ENCODE measurements around the gene DTD1.

DTD1 gene

DNA sequence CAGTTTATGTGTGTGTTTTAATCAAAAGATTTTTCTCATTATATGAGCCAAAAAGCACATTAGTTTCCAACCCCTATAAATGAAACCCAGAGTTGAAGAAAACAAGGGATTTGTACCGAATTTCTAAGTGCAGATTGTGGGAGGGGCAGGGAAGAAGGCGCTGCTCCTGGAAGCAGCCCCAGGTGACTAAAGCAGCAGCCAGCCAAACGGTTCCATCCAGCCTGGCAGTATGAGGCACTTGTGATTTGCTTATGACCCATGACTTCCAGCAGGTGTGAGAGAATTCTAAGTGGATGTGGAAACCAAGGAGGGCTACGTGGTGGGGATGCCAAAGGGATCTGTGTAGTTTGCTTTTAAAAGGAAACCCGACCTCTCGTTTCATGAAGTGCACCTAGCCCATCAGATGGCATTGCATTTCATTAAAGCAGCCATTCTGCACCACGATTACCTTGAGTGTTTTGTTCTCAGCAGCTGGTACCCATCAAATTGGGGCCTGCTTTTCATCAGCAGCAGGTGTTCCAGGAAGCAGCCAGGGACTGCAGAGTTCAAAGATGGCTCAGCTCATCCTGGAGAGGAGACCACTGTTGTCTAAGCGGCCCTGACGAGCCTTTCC lies 79.1 kb downstream of the DTD1 start:
- no peak for DNase-seq

DNA sequence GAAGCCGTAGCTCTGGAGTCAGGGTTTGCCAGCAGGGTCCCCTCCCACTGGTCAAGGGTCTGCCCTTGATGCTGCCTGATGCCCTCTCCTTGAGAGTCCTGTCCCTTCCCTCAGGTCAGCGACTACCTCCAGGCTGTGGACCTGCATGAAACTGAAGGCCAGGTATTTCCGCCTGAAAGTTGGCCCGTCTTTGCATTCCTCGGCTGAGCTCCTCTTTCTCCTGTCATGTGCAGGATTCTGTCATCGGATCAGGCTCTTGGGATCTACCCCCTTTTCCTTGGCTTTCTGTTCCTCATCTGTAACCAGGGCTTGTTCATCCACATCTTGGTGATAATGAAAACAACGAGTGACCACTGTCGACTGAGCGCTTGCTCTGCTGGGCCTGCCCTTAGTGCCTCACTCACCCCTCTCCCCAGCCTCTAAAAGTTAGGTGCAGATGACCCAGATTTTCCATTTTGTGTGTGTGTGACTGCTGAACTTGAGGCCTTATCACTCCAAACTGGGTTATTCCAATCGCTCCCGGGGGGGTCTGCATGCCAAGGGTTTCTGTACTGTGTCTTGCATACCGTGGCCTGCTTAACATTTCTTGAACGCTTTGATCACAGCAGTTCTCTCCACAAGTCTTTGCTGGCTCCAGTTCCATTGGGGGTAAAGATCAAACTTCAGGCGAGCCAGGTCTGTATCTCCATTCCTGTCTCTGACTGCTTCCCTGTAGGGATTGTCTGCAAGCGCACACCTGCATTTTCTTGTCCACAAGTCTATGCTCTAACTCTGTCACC lies 81.6 kb downstream of the DTD1 start:
- DNase-seq, result no peak

DNA sequence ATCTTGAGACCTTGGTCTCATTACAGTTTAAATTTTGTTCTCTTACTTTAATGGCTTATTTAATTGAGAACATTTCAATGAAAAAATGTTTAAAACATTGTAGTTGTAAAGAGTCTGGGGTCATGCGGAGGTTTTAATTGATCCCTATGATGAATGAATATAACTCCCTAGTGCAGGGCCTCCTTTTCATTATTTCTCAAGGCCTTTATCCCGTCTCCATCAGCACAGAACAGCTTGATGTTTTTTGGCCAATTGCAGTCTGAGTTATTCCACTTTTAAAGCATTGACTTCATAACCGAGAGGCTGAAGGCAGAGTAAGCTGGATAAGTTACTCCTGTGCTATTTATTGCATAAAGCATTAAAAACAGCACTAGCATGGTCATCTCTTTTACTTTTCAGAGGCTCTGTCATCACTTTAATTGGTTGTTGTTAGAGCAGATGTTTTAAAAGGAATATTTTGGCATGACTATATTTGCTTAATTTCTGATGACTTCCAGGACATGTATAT lies 83.4 kb downstream of the DTD1 start:
- DNase-seq, result no peak

DNA sequence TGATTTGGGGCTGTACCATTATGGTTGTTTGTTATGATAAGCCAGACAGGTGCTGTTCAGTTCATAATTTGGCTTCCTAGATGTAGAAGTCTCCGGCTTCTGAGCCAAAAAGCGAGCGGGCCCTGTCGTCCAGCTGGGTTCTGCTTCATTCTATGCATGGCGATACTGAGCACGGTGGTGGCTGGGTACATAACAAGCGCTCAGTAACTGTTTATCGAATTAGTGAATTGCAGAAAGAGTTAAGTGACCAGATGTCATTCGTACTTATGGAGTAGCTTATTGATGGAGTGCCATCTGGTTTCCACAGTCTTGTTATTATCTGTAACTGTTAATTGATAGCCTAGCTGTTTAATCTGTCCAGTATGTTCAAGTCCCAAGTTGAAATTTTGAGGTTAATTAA lies 85.0 kb downstream of the DTD1 start:
- DNase-seq, result no peak

DNA sequence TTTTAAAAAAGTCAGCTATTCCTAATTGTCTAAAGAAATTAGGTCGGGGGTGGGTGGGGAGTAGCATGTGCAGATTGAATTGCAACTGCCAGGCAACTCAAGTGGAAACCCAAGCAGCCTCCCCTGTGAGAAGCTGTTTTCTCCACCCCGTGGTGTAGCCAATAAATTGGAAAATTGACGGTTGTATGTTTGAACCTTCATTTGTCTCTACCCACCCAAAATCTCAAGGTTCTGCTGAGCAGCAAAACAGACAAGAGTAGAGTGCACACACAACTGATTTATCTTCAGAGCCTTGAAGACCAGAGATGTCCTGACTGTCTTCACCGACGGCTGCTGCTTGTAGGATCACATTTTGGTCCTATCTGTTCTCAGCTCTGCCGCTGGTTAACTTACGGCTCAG lies 88.5 kb downstream of the DTD1 start:
- no peak for DNase-seq

DNA sequence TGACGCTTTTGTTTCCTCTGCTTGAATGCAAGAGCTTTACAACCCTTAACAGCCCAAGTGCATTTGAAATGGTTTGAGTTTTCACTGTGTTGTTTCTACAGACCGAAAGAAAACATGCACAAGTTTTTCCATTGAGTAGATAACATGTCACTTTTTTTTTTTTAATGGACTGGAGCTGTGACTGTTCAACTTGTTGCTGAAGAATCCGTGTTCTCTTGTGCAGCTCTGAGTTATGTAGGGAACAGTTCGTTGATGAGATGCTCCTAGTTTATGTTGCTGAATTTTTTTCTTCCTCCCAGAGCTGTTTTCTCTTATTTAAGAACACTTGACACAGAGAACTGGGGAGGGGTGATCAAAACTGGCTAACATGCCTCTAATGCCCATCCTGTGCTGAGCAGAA lies 89.3 kb downstream of the DTD1 start:
- DNase-seq, result no peak

DNA sequence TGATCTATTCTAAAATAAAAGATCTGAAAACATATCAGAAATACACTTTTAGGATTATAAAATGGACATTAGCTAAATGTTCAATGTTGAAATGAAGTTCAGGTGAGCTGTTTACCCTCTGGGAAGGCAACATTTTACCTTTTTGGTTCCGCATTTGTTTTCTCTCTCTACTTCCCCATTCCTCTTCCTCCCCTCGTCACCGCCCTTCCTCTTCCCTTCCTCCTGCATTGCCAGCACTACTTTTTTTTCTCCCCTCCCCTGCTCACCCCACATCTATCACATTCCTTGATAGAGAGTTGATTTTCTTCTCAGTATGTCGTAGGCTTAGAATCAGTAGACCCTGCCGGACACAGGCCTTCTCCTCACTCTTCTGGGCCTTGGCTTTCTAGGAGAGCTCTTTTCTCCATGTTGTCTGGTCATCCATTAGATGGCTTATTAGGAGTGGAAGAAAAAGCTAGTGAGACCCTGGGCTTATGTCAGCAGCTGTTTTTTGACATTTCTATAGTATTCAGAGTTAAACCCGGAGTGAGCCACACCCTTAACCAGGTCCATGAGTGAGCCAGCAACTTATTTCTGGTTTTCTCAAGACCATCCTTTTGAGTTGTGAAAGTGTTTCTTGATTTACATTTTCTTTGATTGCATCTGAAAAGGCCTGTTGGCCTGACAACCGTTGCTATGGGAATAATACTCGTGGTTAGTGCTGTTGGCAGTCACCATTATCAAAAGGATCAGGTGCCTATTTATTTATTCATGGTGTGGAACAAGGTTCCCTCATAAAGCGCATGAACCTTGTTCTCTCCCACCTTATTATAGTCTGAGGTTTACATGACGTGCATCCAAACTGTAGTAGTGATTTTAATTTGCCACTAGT lies 90.9 kb downstream of the DTD1 start:
- DNase-seq, result no peak

DNA sequence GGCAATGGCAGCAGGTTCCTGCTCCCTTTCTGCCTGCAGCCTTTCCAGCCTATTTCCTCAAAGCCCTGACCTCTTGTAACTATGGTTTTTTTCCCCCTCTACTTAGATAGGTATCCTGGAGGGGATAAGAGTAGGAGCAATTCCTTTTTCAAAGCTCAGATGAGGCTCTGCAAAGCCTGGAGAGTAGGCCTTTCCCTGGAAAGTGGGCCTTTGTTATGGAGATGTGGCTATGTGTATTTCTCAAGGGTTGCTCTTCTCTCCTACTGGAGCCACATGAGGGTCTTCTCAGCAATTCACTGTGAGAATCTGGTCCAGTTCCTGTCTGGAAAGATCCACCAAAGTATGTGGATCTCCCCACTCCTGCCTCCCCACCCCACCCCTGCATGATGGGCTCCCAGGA lies 96.0 kb downstream of the DTD1 start:
- no peak for DNase-seq

DNA sequence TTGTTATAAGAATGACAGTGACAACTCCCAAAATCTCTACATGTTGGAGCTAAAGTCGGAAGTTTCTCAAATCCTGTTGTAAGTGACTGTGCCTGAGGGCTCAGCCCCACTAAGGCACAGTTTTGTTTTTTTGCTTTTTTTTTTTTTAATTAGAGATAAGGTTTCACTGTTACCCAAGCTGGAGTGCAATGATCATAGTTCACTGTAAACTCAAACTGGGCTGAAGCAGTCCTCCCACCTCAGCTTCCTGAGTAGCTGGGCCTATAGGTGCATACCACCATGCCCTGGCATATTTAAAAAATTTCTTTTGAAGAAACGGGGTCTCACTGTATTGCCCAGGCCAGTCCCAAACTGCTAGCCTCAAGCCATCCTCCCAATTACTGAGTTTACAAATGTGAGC lies 96.9 kb downstream of the DTD1 start:
- no peak for DNase-seq

DNA sequence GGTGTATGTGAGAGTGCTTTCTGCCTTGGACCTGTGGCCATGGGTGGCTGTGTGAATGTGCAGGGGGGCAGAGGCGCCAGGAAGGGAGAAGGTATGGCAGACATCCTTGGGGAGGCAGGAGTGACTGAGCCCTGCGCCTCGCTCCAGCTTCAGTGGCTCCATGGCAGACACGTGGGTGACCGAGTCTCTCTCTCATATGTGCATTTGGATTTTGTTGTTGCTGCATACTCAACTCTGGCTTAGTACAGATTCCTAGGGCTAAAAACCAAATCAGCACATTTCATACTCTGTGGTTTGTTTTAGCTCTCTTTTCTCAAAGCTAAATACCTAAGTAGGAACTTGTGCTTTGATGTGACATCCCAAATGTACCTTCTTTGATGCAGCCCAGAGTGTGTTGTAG lies 97.6 kb downstream of the DTD1 start:
- no peak for DNase-seq

DNA sequence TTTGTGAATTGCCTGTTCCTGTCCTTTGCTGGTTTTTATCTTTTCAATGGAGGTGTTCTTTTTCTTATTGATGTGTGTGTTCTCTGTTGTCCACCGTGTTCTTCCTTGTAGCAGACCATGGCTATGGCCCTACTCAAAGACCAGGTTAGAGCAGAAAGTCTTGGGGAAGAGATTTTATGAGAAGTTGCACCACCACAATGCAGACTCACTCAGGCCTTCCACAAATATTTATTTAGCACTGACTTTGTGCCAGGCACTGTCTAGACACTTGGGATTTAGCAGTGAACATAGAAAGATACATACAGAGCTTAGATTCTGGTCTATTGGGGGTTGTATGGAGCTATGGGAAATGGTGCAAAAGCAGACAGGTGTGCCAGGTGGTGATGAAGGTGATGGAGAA lies 98.8 kb downstream of the DTD1 start:
- no peak for DNase-seq

DNA sequence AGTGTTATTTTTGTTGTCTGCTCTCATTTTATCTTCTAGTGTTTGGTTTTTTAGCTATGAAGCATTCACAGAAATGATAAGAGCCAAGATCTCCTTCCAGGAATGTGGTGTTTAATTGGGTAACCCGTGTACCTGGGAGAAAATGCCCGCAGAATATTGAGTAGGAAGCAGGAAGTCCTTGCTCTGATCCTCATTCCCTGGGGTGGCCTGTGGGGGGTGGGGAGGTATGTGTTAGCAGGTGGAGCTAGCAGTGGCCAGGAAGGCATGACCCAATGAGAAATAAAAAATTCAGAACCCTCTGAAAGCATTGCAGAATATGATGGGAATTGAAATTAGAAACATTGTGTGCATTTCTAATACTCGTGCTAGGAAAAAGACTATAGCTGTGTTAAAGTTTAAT lies 100.8 kb downstream of the DTD1 start:
- no peak for DNase-seq

DNA sequence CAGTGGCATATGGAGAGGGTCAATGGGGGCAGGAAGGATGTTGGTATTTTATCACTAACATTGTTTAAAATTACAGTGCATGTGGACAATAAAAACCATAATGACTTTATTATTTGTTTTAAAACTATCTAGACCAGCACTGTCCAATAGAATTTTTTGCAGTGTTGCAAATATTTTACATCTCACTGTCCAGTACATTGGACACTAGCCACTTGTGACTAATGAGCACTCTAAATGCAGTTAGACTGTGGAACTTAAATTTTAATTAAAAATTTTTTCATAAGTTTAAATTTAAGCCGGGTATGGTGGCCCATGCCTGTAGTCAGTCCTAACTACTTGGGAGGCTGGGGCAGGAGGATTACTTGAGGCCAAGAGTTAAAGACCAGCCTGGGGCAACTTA lies 101.7 kb downstream of the DTD1 start:
- DNase-seq, result no peak

DNA sequence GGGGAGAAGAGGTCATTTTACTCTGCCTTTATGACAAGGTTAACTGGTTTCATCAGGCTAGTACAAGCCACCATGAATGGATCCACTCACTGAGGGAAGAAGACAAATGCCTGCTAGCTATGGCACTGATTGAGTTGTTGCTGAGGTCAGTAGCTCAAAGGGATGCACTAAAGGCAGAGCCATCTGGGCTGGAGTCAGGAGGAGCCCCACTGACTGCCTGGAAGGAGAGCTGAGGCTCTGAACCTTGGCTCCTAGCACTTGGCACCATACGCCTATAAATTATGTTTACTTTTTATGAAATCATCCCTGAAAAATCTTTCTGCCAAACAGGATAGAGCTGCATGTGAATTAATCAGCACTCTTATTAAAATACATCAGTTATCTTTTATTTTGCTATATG lies 104.6 kb downstream of the DTD1 start:
- DNase-seq, result no peak

DNA sequence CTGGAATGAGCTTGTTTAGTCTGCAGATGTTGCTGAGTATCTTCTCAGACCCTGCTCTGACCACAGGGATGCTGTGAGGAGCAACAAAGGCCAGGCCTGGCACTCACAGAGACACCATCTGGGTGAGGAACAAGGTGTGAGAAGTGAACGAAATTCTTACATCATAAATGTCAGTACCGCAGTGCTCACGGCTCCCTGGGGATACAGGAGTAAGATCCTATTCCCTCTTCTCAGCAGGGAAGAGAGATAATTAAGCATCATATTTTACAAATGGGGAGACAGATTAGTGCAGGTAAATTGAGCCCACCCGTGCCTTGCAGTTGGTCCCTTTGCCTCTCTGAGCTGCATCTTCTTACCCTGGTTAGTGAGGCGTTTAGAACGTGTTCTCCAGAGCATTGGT lies 106.2 kb downstream of the DTD1 start:
- DNase-seq, result no peak

DNA sequence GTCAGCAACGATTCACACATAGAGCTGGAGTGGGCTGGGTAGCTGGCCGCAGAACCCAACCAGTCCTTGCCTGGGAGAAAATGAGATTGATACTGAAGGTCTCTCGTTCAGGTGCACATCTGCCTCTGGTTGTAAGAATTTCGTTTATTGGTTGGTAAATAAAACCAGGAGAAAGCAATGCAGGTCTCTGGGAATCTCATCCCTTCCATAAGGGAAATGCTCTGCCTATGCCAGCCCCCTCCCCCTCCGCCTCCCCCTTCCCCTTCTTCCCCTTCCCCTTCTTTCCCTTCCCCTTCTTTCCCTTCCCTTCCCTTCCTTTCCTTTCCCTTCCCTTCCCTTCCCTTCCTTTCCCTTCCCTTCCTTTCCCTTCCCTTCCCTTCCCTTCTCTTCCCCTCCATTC lies 107.3 kb downstream of the DTD1 start:
- no peak for DNase-seq

DNA sequence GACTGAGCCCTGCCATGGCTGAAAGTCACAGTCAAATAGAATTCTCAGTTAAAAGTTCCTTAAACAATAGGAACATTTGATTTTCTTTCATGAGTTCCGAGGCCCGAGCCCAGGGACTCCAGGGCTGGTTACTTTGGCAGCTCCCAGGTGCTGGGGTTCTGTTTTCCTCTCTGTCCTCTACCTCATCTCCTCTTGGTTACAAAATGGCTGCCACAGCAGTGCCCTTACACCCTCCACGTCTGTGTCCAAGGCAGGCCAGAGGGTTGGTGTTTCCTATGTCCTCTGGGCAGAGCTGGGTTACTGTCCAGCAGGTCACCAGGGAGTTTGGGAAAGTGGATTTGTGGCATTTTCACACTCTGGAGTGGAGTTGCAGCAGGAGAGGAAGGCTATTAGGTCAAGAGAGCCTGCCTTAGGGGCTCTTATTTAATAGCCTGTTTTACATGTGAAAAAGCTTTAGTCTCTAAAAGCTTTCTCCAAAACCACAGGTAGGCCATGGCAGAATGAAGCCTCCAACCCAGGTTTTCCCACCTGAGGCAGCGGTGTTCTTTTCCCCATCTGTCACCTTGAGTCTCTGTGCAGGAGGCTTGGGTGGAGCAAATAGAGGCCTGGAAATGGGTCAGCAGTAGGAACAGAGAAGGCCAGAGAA lies 111.0 kb downstream of the DTD1 start:
- DNase-seq, result no peak

DNA sequence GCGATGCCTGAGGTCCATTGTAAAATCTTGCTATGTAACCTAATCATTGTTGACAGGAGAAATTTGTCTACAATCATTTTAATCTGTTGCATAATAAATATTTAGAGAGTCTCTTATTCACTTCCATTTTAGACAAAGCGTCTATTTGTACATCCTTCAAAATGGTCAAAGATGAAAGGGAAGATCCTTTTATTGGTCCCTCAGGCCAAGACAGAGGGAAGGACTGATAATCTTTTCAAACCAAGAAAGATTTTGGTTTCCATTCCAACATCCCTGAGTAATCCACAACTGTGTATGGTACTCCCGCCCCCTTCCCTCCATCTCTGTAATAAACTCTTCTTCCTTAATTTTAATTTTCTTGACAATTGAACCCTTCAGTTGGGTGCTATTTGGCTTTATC lies 114.1 kb downstream of the DTD1 start:
- no peak for DNase-seq

DNA sequence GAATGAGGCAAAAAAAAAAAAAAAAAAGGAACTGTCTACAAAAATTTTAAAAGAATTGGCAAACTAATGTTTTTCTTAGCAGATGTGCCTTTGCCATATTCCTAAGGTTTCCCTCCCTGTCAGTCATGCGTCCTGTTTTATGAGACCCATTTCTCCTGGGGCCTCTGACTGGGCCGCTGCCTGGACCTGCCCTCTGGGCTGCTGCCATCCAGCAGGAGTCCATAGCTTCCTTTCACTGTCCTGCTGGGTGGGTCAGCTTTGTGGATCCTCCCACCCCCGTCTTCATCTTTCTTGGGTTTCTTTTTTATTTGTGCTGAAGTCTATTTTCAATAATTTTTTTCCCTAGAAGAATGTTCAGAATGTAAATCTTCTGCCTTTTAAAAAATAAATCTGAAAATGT lies 114.9 kb downstream of the DTD1 start:
- no peak for DNase-seq

DNA sequence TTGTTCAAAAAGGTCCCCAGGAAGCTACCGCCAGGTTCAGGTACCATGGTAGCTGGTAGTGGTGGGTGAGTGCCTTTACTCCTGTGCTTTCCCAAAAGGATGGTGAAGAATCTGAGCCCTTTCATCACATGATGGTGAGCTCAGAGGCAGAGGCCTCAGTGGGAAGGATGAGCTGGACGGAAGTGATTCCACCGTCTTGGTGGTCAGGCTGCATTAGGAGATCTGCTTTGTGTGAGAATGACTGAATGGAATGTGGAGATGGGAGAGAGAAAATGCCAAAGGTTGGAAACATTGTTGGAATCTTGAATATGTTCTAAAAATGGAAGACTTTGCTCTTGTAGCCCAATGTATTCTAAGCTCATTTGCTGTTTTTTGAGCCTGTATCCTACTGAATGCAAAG lies 117.6 kb downstream of the DTD1 start:
- no peak for DNase-seq

DNA sequence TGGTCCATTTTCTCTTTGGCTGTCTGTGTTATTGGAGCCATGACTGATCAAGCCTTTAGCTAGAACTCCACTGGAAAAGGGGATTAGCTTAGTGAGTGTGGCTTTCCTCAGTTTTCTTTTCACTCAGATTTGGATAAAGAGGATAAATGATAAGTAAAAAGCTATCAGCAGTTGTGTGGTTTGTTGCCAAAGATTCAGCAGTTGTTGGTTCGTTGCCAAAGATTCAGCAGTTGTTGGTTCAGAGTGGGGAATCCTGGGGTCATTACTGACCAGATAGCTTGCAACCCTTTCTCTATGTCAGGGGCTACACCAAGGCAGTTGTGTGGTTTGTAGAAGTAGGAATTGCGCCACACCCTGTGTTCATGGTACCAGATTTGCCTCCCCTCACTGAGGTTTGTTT lies 118.1 kb downstream of the DTD1 start:
- no peak for DNase-seq

DNA sequence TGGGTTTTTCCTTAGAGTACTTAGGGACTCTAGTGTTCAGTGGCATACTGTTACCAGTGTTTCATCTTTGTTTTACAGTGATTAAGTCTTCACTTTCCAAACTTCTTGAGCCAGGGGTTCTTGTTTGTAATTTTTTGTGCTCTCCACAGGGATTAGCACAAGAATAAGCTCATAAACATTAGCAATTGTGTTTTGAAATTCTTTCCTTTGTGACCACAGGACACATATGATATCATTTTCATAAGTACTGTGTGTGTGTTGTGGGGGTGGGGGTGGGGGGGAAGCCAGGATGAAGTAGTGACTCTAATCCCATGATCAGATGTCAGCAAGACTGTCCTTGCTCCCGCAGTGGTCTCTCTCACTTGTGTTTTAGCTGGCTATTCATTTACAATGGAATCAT lies 124.3 kb downstream of the DTD1 start:
- no peak for DNase-seq

DNA sequence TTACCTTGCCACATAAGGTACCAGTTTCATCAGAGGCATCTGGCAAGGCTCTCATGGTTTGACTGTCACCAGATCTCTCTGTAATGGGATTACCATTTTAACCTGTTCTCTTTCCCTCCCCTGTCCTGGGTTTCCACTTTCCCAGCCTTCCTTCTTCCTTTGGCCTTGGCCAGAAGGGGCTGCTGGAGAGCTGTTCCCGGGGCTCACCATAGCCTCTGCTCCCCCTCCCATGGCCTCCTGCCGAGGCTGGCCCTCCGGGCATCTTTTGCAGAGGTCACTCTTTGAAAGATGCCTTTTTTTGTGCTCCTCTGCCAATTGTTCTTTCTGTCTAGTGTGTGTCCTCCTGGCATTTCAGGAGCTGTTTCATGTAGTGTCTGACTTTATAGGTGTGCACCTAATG lies 125.0 kb downstream of the DTD1 start:
- no peak for DNase-seq
